Uterus (tissue), 4 donors: ENCODE measurements around the gene ABAT. TPM values are rescaled to one million over a fixed set of nuclear protein-coding genes. Genes with fewer than 3 reads are reported as not detected.

Experiments used
- DNase-seq, 2 donors: peaks; one replicate each; pipeline ENCODE4 v3.0.0-alpha.2; 2019 to 2020
- H3K27ac ChIP-seq, 2 donors: fragments of 200-600 bp; sonication (generic); 1 replicate in 1 of 2; 2 replicates in 1 of 2; pipeline ENCODE4 v1.5.1; 2016 to 2018
- H3K27me3 ChIP-seq, 2 donors: fragments of 200-600 bp; sonication (generic); one replicate each; pipeline ENCODE4 v1.5.1; 2018 to 2019; ENCODE audit warnings: control low read depth in 1 of 2
- H3K36me3 ChIP-seq, 2 donors: fragments of 200-600 bp; sonication (generic); one replicate each; pipeline ENCODE4 v1.5.1; 2019; ENCODE audit warnings: control low read depth in 1 of 2
- H3K4me1 ChIP-seq, 2 donors: fragments of 200-600 bp; sonication (generic); one replicate each; pipeline ENCODE4 v1.5.1; 2018 to 2019; ENCODE audit warnings: control low read depth in 1 of 2
- H3K4me3 ChIP-seq, 2 donors: fragments of 200-600 bp; sonication (generic); 1 replicate in 1 of 2; 2 replicates in 1 of 2; pipeline ENCODE4 v1.5.1; 2018 to 2019; ENCODE audit warnings: mild to moderate bottlenecking in 1 of 2
- H3K9me3 ChIP-seq, 2 donors: fragments of 200-600 bp; sonication (generic); one replicate each; pipeline ENCODE4 v1.5.1; 2019; ENCODE audit warnings: control low read depth in 1 of 2
- CTCF ChIP-seq, 4 experiments: fragments of 200-600 bp in 2 of 4; fragments of 450-650 bp in 2 of 4; sonication (generic) in 2 of 4; IDR thresholded peaks; one replicate each; pipeline ENCODE4 v1.5.1; 2016 to 2019; ENCODE audit warnings: antibody characterized with exemption in 4 of 4, mild to moderate bottlenecking in 2 of 4, moderate library complexity in 1 of 4
- POLR2A ChIP-seq, 2 donors: fragments of 450-650 bp; IDR thresholded peaks; one replicate each; pipeline ENCODE4 v1.6.1; 2016; ENCODE audit warnings: antibody characterized with exemption in 2 of 2, mild to moderate bottlenecking in 1 of 2, moderate library complexity in 1 of 2
- intact Hi-C: fragments of 100-400 bp; cut with DNase I; formaldehyde crosslinking; loops from one replicate; pipeline ENCODE4 v1.15.1; 2023; ENCODE audit warnings: low total_unique reads
- total RNA-seq, 4 donors: library from RNA; depleted of rRNA in 3 of 4; stranded (reverse); fragments of >200 nt in 3 of 4; gene quantifications; one replicate each; pipeline versions ENCODE4 v1.1.0 to v1.2.4, GENCODE V29; 2014 to 2023
- donor health status: DM: yes; HTN: yes; CAD: no.

ABAT gene
- total RNA-seq, 4 donors from 2014 or later = 1.0 to 11.0 (median 6.7) TPM

- peak overlapping the region; percentile 92 to 98 for H3K4me3 ChIP-seq
- TF ChIP-seq CTCF (IDR thresholded peaks at IDR 0.05) (no peak), POLR2A (IDR thresholded peaks at IDR 0.05) (no peak)
- H3K9me3 ChIP-seq = no peaks in the 10 kb centered on the region
- DNase-seq = no peak
- no peaks in the 10 kb centered on the region for H3K36me3 ChIP-seq
- peak overlapping the region; percentile 59 to 86 for H3K27ac ChIP-seq
- peaks cover 0 to 6% of the 10 kb centered on the region in 2 donors for H3K4me1 ChIP-seq
- intact Hi-C loops = no loop called here
- no peaks in the 10 kb centered on the region for H3K27me3 ChIP-seq
Measured at GRCh38 chr16:8796469-8797363, 122.3 kb downstream of the ABAT start.

- no peaks in the 10 kb centered on the region for H3K9me3 ChIP-seq
- peak within 1 kb of the TSS; percentile 59 to 86 for H3K27ac ChIP-seq
- intact Hi-C loops = no loop called here
- no peaks in the 10 kb centered on the region for H3K36me3 ChIP-seq
- peak; percentile 94 to 95 for DNase-seq
- H3K4me3 ChIP-seq = peak within 1 kb of the TSS; percentile 92 to 98
- no peaks in the 10 kb centered on the region for H3K27me3 ChIP-seq
- H3K4me1 ChIP-seq = peaks cover 0 to 6% of the 10 kb centered on the region in 2 donors
- TF ChIP-seq CTCF (IDR thresholded peaks at IDR 0.05) (peak in 2 of 4 experiments; percentile 5 to 41), POLR2A (IDR thresholded peaks at IDR 0.05) (peak; percentile 30 to 49)
Measured at GRCh38 chr16:8797364-8798173, 123.2 kb downstream of the ABAT start, which contains the start of the genes PMM2 and TMEM186. Gene PMM2, plus strand, starts transcription at chr16:8797839. Its CDS starts 44 bp downstream, at chr16:8797883. Gene TMEM186, minus strand, starts transcription at chr16:8797639. Its CDS starts 25 bp downstream, at chr16:8797614.

DNA sequence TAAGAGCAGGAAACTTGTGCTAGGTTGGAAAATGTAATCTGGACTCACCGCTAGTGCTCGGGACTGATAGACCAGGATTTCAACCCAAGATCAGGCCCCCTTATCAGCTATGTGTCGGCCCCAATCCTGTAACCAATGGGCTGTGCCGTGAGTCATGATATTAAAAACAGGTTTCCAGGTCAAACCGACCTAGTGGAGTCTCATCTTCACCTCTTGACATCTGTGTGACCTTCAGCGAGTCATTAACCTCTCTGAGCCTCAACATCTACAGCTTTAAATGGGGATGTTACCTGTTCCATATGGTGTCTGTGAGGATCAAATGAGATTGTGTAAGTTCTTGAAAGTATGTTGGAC, 123.7 kb downstream of the ABAT start:
- intact Hi-C loops = no loop called here
- Histone ChIP-seq H3K27ac (peak overlapping the region; percentile 46 to 86), H3K4me1 (peaks cover 0 to 6% of the 10 kb centered on the region in 2 donors)

DNA sequence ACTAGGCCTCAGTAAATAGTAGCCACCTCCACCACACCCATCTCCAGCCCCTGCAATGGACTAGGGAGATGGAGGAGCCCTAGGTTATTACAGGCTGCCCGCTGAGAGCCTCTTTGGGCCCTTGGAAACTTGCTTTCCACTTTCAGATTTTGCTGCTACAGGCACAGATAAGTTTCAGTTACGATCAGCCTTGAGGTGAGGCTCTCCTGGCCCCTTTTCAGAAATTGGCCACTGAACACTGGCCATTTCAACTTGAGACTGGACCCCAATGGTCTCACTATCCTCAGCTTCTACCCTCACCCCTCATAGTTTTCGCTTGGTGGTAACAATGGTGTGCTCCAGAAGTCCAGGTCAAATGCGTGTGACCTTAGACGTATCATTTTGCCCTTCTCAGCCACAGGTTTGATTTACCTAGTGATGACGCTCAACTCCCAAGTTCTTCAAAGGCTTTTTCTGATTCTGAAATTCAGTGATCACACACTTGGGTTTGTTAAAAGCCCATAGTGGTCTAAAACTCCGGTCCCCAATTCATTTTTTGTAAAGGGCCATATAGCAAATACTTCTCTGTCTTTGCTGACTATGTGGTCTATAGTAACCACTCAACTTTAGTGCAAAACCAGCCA, 124.2 kb downstream of the ABAT start:
- intact Hi-C loops = no loop called here
- Histone ChIP-seq H3K27me3 (no peaks in the 10 kb centered on the region), H3K27ac (peak overlapping the region; percentile 46 to 86), H3K4me3 (peak overlapping the region; percentile 92 to 98), H3K4me1 (peaks cover 0 to 6% of the 10 kb centered on the region in 2 donors), H3K9me3 (no peaks in the 10 kb centered on the region), H3K36me3 (no peaks in the 10 kb centered on the region)
- no peak for TF ChIP-seq POLR2A (IDR thresholded peaks at IDR 0.05)
- no peak for TF ChIP-seq CTCF (IDR thresholded peaks at IDR 0.05)
- DNase-seq = no peak

More for the DNA sequence above, 123.7 kb downstream of the ABAT start:
- Histone ChIP-seq H3K36me3 (no peaks in the 10 kb centered on the region), H3K4me3 (peak overlapping the region; percentile 92 to 98), H3K27me3 (no peaks in the 10 kb centered on the region), H3K9me3 (no peaks in the 10 kb centered on the region)
- no peak for DNase-seq
- TF ChIP-seq POLR2A (IDR thresholded peaks at IDR 0.05) (no peak), CTCF (IDR thresholded peaks at IDR 0.05) (no peak)
